Dedifferentiated amniotic fluid mesenchymal stem cell (primary cell): Measurements from ENCODE around the gene TRPM3.

ENCODE experiments used
- DNase-seq: peaks from one replicate; pipeline ENCODE4 v3.0.0-alpha.2; 2016; ENCODE audit errors: extremely low spot score

TRPM3 gene

GRCh38 chr9:70826562-70826961 lies 294.9 kb downstream of the TRPM3 start:
- no peak for DNase-seq

- no peak for DNase-seq
Measured at GRCh38 chr9:70823284-70823683, 298.1 kb downstream of the TRPM3 start.

GRCh38 chr9:70817311-70817710 lies 304.1 kb downstream of the TRPM3 start:
- no peak for DNase-seq

GRCh38 chr9:70816891-70817290 lies 304.5 kb downstream of the TRPM3 start:
- DNase-seq: no peak

DNA sequence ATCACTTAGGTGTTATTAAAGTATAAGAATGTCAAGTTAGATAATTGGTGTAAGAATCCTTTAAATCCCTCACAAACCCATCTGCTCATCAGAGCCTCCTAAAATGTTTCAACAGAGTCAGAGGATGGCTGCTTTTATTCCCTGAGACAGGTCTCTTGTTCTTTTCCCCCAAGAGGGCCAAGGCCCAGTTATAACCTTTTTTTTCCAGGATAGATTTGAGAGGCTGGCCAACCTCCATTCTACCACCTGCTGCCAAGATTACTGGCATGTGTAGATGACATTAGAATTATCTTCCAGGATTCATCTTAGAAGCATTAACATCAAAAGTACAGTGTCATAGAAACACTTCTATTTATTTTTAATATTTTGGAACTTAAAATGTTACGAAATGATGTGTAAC lies 305.1 kb downstream of the TRPM3 start:
- no peak for DNase-seq

DNA sequence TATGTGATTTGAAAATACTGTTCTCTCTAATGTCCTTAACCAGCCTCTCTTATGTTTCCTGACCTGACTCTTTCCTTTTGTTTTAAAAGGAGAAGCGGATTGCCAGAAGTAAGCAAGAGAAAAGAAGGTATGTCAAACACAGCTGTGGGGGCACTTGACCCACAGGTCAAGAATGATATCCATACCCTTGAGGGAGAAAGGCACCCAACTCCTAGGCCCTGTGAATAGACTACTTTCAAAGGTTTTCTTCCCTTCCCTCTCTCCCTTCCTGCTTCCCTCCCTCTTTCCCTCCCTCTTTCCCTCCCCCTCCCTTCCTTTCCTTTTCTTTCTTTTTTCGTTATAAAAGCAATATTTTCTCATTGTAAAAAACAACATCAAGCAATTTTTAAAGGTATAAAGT lies 306.8 kb downstream of the TRPM3 start:
- no peak for DNase-seq

GRCh38 chr9:70813141-70813540 lies 308.3 kb downstream of the TRPM3 start:
- no peak for DNase-seq

GRCh38 chr9:70811638-70812037 lies 309.8 kb downstream of the TRPM3 start:
- no peak for DNase-seq

- no peak for DNase-seq
Measured at GRCh38 chr9:70806875-70807274, 314.5 kb downstream of the TRPM3 start.

- DNase-seq: no peak
Measured at GRCh38 chr9:70805949-70806348, 315.5 kb downstream of the TRPM3 start.

DNA sequence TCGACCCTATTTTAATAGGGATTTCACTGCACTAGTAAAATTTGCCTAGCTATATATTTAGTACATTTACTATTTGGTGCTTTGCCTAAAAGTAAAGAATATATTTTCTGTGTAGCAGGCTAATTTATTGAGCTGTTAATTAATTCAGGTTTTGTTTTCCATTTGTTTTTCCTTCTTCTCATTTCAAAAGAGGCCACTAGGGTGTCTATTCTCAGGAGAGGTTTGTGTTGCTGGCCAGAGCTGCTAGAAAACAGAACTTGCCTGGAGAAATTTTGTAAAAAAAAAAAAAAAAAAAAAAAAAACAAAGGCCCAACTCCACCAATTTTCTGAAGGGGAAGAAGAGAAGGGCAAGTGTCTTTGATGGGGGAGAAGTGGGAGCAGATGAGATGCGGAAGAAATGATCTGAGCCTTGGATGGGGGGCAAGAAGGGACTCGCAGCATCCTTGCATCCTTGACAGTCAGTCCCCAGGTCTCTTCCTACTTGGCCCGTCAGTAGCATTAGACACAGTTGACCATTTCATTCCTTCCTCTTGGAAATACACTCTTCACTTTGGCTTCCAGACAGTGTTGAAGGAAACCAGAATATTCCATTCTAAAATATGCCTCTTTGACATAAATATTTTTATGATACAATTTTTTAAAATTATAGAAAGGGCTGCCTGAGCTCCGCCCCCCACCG lies 318.5 kb downstream of the TRPM3 start:
- DNase-seq: no peak

DNA sequence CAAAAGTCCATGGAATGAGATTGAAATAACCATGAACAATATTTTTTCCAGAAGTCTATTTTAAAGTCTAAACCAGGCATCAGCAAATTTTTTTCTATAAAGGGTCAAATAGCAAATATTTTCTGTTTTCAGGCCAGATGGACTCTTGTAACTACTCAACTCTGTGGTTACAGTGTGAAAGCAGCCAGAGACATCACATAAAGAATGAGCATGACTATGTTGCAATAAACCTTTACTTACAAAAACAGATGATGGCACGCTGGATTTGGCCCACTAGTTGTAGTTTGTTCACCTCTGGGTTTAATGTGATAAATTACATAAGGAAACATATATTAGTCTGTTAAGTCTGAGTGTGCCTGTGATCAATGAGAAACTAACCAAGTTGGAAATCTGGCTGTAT lies 319.2 kb downstream of the TRPM3 start:
- DNase-seq: peak; percentile 39

GRCh38 chr9:70801181-70801829 lies 320.1 kb downstream of the TRPM3 start:
- no peak for DNase-seq

DNA sequence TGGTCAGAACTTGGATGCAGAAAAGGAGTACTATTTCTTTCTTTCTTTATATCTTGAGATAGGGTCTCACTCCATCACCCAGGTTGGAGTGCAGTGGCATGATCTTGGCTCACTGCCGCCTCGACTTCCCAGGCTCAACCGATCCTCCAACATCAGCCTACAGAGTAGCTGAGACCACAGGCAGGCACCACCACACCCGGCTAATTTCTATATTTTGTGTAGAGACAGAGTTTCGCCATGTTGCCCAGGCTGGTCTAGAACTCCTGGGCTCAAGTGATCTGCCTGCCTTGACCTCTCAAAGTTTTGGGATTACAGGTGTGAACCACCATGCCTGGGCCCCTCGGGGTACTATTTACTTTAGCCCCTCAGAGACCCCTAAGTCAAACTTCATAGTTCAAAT lies 323.4 kb downstream of the TRPM3 start:
- DNase-seq: no peak

DNA sequence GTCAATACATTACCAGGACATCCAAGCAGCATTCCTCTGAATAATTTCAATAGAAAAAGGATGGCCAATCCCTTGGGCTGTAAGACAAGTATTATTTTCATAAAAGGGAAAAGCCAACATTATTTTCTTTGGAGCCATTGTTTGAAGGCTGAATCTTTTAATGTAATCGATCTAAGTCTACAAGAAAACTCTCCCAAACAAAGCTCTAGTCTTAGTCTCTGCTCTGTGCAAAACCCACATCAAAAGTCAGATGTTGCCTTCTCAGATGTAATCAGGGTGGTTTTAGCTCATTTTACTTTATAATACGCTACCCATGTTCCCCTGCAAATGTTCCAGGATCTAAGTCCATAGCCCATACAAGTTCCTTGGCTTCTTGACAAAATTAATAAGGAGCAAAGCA lies 325.6 kb downstream of the TRPM3 start:
- DNase-seq: no peak

GRCh38 chr9:70792796-70793195 lies 328.6 kb downstream of the TRPM3 start:
- no peak for DNase-seq

DNA sequence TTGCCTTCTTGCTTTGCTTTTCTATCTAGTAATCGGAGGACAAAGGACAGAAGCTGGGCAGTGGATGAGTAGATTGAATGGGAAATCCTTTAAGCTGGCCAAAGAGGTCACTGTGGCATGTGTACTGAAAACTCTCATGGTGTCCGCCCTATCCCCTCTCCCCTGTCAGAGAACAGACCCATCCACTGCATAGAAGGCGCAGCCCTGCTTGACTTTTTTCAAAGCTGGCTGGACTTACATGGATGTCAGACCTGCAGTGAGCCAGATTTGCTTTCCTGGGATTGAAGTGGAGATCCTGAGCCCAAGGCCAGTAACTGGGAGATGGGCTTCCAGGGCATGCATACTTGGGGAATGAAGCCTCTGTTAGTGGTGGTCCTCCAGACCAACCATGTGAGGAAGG lies 329.5 kb downstream of the TRPM3 start:
- no peak for DNase-seq

- DNase-seq: peak; percentile 55
Measured at GRCh38 chr9:70789086-70789485, 332.3 kb downstream of the TRPM3 start.

DNA sequence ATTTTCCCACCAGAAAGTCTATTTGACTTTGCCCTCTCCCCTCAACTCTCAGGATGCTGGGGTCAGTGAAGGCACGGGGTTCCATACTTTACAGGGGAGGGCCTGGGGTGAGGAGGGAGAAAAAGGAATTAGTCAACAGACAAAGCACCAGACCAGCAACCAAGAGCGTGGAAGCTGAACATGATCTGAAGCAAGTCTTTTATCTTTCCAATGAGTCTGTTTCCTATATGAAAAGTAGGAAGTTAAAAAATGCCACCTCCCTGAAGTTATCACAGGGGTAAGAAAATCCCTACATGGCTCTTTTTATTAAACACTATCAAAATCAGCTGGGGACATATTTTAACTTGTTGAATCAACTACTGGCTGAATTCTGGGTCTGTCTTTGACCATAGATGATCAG lies 337.0 kb downstream of the TRPM3 start:
- no peak for DNase-seq

DNA sequence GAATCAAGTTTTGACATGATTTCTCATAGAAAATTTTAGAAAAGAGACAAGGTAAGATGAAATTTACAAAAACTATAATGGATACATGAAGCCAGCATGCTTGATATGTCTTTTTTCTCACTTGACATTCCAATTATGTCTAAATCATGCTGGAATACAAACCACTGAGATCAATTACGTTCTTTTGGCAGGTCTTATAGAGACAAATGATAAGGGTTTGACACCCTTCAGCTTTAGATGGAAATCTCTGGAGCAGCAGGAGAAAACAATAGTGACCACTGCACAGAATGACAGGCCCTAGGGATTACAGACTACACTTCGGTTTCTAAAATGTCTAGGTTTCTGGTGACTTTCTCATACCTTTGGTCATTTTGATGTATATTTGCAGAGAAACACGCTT lies 342.9 kb downstream of the TRPM3 start:
- DNase-seq: no peak

DNA sequence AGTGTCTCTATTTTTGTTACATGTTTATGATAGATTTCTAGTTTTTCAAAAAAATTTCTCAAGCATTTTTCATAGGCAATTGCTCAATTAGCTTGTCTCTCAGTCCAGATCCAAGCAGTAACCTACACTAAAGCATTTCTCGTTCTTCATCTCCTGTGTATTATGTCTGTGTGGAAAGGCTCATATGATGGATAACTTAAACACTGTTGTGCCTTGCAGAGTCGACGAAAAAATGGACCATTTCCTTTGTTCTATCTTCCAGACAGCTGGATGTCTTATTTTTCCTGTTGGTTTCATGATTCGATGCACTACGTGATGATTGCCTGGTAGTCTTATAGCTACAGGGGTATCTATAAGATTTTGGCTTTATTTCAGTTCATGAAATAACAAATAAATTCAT lies 347.8 kb downstream of the TRPM3 start:
- no peak for DNase-seq

- no peak for DNase-seq
Measured at GRCh38 chr9:70772601-70773000, 348.8 kb downstream of the TRPM3 start.

DNA sequence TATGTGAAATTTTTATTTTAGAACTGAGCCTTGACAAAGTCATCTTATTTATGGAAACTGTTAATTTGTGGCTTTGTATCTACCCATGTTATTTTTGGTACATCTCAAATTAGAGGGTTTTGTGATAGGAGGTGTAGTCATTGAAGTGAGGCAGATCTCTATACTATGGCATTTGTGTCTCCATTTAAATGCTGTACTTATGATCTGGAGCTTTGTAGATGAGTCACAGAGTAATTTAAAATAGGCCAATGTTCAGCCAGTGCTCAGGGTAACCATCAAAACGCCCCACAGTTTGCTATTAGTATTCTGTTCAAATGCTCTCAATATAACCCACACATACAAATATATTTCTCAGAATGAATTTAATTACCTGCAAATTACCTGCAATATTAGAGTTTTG lies 355.5 kb downstream of the TRPM3 start:
- DNase-seq: no peak

DNA sequence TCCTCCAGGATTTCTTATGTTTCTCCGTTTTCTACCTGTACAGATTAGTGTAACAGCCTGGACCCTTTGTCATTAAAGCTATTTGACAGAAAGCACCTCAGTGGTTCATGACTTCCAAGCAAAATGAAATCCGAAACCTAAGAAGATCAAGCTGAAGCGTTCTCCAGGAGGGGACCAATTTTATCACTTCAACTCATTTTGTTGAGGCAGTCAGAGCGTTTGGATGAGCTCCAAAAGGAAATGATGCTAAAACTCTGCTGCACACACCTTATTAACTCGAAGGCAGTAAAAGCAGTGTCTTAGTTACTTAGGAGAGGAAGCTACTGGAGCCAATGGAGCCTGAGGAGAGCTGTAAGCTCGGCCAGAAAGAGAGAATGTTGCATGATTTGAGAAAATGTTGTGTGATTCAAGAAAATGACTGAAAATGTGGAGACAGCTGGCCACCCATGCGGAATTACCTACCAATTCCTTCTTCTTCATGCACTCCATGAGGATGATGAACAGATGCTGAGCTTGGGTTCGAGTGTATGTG lies 360.2 kb downstream of the TRPM3 start:
- no peak for DNase-seq
